Common myeloid progenitor, CD34-positive (primary cell): ENCODE data around the gene TFF2.

ENCODE experiments used
- CTCF ChIA-PET: fragments of 350-600 bp; sonication (Branson Sonifier 250); formaldehyde crosslinking; loops from one replicate; lab custom pipeline; 2021; ENCODE audit warnings: antibody characterized with exemption; lab: Charles Lee
- POLR2A ChIA-PET: fragments of 350-600 bp; sonication (Branson Sonifier 250); formaldehyde crosslinking; loops from one replicate; lab custom pipeline; 2021; ENCODE audit warnings: antibody characterized with exemption; lab: Charles Lee
- DNase-seq, 3 donors: peaks; one replicate each; pipeline versions ENCODE4 v3.0.0 to v3.0.0-alpha.2; 2013
- H3K27ac ChIP-seq, 2 experiments: 1 replicate in 1 of 2; 2 replicates in 1 of 2; pipeline ENCODE4 v1.7.0; 2013; ENCODE audit warnings: inconsistent platforms in 2 of 2, low read length in 2 of 2, mild to moderate bottlenecking in 2 of 2, low read depth in 1 of 2, moderate library complexity in 1 of 2; ENCODE audit not compliant: severe bottlenecking in 2 of 2, insufficient read depth in 1 of 2, poor library complexity in 1 of 2
- H3K27me3 ChIP-seq, 5 experiments: replicated peaks in 2 of 5; 1 replicate in 3 of 5; 2 replicates in 2 of 5; pipeline versions ENCODE4 v1.6.1 to v1.7.0; 2013; ENCODE audit warnings: low read length in 4 of 5, mild to moderate bottlenecking in 2 of 5, moderate library complexity in 2 of 5, inconsistent platforms in 1 of 5; ENCODE audit not compliant: insufficient read depth in 5 of 5, control insufficient read depth in 4 of 5
- H3K36me3 ChIP-seq, 4 experiments: 1 replicate in 2 of 4; 2 replicates in 2 of 4; pipeline versions ENCODE4 v1.6.1 to v1.7.0; 2013; ENCODE audit warnings: low read length in 3 of 4, control low read depth in 1 of 4, mild to moderate bottlenecking in 1 of 4; ENCODE audit not compliant: control insufficient read depth in 4 of 4, insufficient read depth in 4 of 4
- H3K4me1 ChIP-seq, 4 experiments: 1 replicate in 3 of 4; 2 replicates in 1 of 4; pipeline versions ENCODE4 v1.6.1 to v1.7.1; 2013; ENCODE audit warnings: low read length in 3 of 4, mild to moderate bottlenecking in 3 of 4, control low read depth in 1 of 4, inconsistent platforms in 1 of 4, moderate library complexity in 1 of 4; ENCODE audit not compliant: control insufficient read depth in 4 of 4, insufficient read depth in 4 of 4; ENCODE audit errors: control extremely low read depth in 1 of 4
- H3K4me3 ChIP-seq, 7 experiments: 1 replicate in 4 of 7; 2 replicates in 3 of 7; pipeline versions ENCODE4 v1.5.1 to v1.7.0; 2013; ENCODE audit warnings: mild to moderate bottlenecking in 7 of 7, low read length in 6 of 7, moderate library complexity in 6 of 7, inconsistent platforms in 2 of 7, low read depth in 2 of 7, control low read depth in 1 of 7; ENCODE audit not compliant: insufficient read depth in 4 of 7, control insufficient read depth in 1 of 7; ENCODE audit errors: extremely low read depth in 1 of 7
- H3K9me3 ChIP-seq, 5 experiments: 1 replicate in 4 of 5; 2 replicates in 1 of 5; pipeline versions ENCODE4 v1.6.1 to v1.7.1; 2013; ENCODE audit warnings: low read length in 4 of 5, mild to moderate bottlenecking in 2 of 5, inconsistent platforms in 1 of 5, low read depth in 1 of 5, moderate library complexity in 1 of 5; ENCODE audit not compliant: control insufficient read depth in 4 of 5, insufficient read depth in 2 of 5; ENCODE audit errors: control extremely low read depth in 1 of 5
- WGBS: methylation state at CpG from one replicate; pipeline ENCODE4 v1.1.5; 2013; ENCODE audit not compliant: insufficient coverage; 5-methylcytosine and 5-hydroxymethylcytosine counted together

The TFF2 gene

GRCh38 chr21:42347601-42348327 lies 3.0 kb downstream of the TFF2 start:
- H3K9me3 ChIP-seq: no peaks in the 10 kb centered on the region
- H3K27me3 ChIP-seq: no peaks in the 10 kb centered on the region
- ChIA-PET CTCF (interaction anchor here (2.2 kb wide), 1 partner anchor 11 kb away, joined by 7 read pairs; no protein-coding TSS in a partner anchor), POLR2A (interaction anchor here (0.5 kb wide), 1 partner anchor 30 kb away, joined by 3 read pairs; no protein-coding TSS in a partner anchor)
- H3K27ac ChIP-seq: no peak overlapping the region
- H3K36me3 ChIP-seq: no peaks in the 10 kb centered on the region
- DNase-seq: no peak
- 93% methylated on average over 27 of the region's 30 CpGs for WGBS
- no peak overlapping the region for H3K4me3 ChIP-seq
- no peaks in the 10 kb centered on the region for H3K4me1 ChIP-seq

GRCh38 chr21:42346866-42347600 lies 3.8 kb downstream of the TFF2 start:
- H3K4me1 ChIP-seq: no peaks in the 10 kb centered on the region
- POLR2A ChIA-PET: no interaction called here
- H3K9me3 ChIP-seq: no peaks in the 10 kb centered on the region
- no peaks in the 10 kb centered on the region for H3K36me3 ChIP-seq
- no peak for DNase-seq
- no peak overlapping the region for H3K4me3 ChIP-seq
- H3K27me3 ChIP-seq: no peaks in the 10 kb centered on the region
- 95% methylated on average over 30 of the region's 30 CpGs for WGBS
- CTCF ChIA-PET: no interaction called here
- no peak overlapping the region for H3K27ac ChIP-seq

GRCh38 chr21:42346441-42346840 lies 4.4 kb downstream of the TFF2 start:
- ChIA-PET CTCF (no interaction called here), POLR2A (no interaction called here)
- Histone ChIP-seq H3K27ac (no peak overlapping the region), H3K36me3 (no peaks in the 10 kb centered on the region), H3K27me3 (no peaks in the 10 kb centered on the region), H3K4me3 (no peak overlapping the region), H3K9me3 (no peaks in the 10 kb centered on the region), H3K4me1 (no peaks in the 10 kb centered on the region)
- no peak for DNase-seq
- WGBS: 97% methylated on average over 9 of the region's 9 CpGs

- CTCF ChIA-PET: interaction anchor here (0.8 to 1.3 kb wide), 3 partner anchors 13 to 98 kb away, joined by 3 to 4 read pairs (median 3); no protein-coding TSS in a partner anchor
These were observed 6.2 kb downstream of the TFF2 start for GRCh38 chr21:42344631-42345030.

GRCh38 chr21:42343963-42344510 lies 6.8 kb downstream of the TFF2 start:
- no peak overlapping the region for H3K4me3 ChIP-seq
- 99% methylated on average over 11 of the region's 11 CpGs for WGBS
- H3K36me3 ChIP-seq: no peaks in the 10 kb centered on the region
- H3K9me3 ChIP-seq: no peaks in the 10 kb centered on the region
- H3K27ac ChIP-seq: no peak overlapping the region
- POLR2A ChIA-PET: no interaction called here
- CTCF ChIA-PET: interaction anchor here (1.2 to 1.3 kb wide), 2 partner anchors 13 to 34 kb away, joined by 3 to 4 read pairs; no protein-coding TSS in a partner anchor
- H3K4me1 ChIP-seq: no peaks in the 10 kb centered on the region
- DNase-seq: no peak
- H3K27me3 ChIP-seq: no peaks in the 10 kb centered on the region

More at GRCh38 chr21:42344631-42345030, 6.2 kb downstream of the TFF2 start:
- no peak overlapping the region for H3K27ac ChIP-seq
- H3K27me3 ChIP-seq: no peaks in the 10 kb centered on the region
- DNase-seq: no peak
- H3K36me3 ChIP-seq: no peaks in the 10 kb centered on the region
- WGBS: 100% methylated on average over 2 of the region's 4 CpGs
- no peaks in the 10 kb centered on the region for H3K4me1 ChIP-seq
- H3K4me3 ChIP-seq: no peak overlapping the region
- no peaks in the 10 kb centered on the region for H3K9me3 ChIP-seq
- POLR2A ChIA-PET: no interaction called here

- no peaks in the 10 kb centered on the region for H3K9me3 ChIP-seq
- ChIA-PET POLR2A (no interaction called here), CTCF (interaction anchor here (0.8 to 1.2 kb wide), 2 partner anchors 10 to 12 kb away, joined by 3 read pairs; no protein-coding TSS in a partner anchor)
These were observed 7.2 kb downstream of the TFF2 start for GRCh38 chr21:42343556-42343955.

More at GRCh38 chr21:42343556-42343955, 7.2 kb downstream of the TFF2 start:
- Histone ChIP-seq H3K4me1 (no peaks in the 10 kb centered on the region), H3K27ac (no peak overlapping the region), H3K27me3 (no peaks in the 10 kb centered on the region), H3K36me3 (no peaks in the 10 kb centered on the region), H3K4me3 (no peak overlapping the region)
- 92% methylated on average over 6 of the region's 6 CpGs for WGBS
- no peak for DNase-seq
